ENCODE measurements around the gene GPM6B. TPM values are rescaled to one million over a fixed set of nuclear protein-coding genes. Genes with fewer than 3 reads are reported as not detected.

The GPM6B gene
- total RNA-seq, 1 experiment from 2014 or later, result 99.8 TPM

GRCh38 chrX:13808865-13809264, 8.0 kb downstream of the GPM6B start:
- H3K4me3 Mint-ChIP-seq, result no peak overlapping the region

DNA sequence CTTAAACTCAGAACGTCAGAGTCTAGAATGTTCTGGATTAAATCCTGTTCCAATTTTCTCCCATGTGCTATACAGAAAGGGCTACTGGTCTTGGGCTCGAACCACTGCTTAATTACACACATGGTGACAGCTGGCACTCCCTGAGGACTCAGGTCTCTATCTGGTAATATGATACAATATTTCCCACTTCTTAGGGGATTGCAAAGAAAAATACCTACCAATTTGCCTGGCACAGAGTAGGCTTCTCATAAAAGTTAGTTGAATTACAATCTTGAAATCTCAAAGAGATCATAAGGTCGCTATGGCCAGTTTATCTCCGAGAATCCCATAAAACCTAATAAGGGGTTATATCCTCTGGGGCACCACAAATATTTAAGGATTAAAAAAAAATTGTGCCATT, 8.6 kb downstream of the GPM6B start:
- TF ChIP-seq MXD4 (CRISPR knock-in tag; IDR thresholded peaks at IDR 0.05; ENCODE audit: borderline replicate concordance) (no peak), EMX1 (CRISPR knock-in tag; IDR thresholded peaks at IDR 0.05) (no peak), ATF6 (CRISPR knock-in tag; IDR thresholded peaks at IDR 0.05) (no peak), ZNF232 (CRISPR knock-in tag; IDR thresholded peaks at IDR 0.05) (no peak), ETV6 (CRISPR knock-in tag; IDR thresholded peaks at IDR 0.05) (no peak)
- TF ChIP-seq, protein P1, sequence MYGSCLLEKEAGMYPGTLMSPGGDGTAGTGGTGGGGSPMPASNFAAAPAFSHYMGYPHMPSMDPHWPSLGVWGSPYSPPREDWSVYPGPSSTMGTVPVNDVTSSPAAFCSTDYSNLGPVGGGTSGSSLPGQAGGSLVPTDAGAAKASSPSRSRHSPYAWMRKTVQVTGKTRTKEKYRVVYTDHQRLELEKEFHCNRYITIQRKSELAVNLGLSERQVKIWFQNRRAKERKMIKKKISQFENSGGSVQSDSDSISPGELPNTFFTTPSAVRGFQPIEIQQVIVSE (CRISPR knock-in tag; IDR thresholded peaks at IDR 0.05; ENCODE audit: borderline replicate concordance), result no peak
- H3K9me3 Mint-ChIP-seq, result no peaks in the 10 kb centered on the region
- no peak overlapping the region for H3K27ac Mint-ChIP-seq
- POLR2A ChIA-PET, result no interaction called here
- H3K27me3 Mint-ChIP-seq (ENCODE audit: low read depth), result no peaks in the 10 kb centered on the region
- ATAC-seq (no peak), DNase-seq (ENCODE audit: low spot score) (no peak)
- CTCF ChIA-PET, result no interaction called here
- H3K36me3 Mint-ChIP-seq, result no peaks in the 10 kb centered on the region
- peaks cover 26% of the 10 kb centered on the region for H3K4me1 Mint-ChIP-seq
- no peak overlapping the region for H3K4me3 Mint-ChIP-seq

More at GRCh38 chrX:13808865-13809264, 8.0 kb downstream of the GPM6B start:
- no peak for TF ChIP-seq MAX (CRISPR knock-in tag; IDR thresholded peaks at IDR 0.05)
- no peak for TF ChIP-seq JUN (CRISPR knock-in tag; IDR thresholded peaks at IDR 0.05)
- TF ChIP-seq ZNF281 (CRISPR knock-in tag; IDR thresholded peaks at IDR 0.05), result no peak
- TF ChIP-seq ZNF532 (CRISPR knock-in tag; IDR thresholded peaks at IDR 0.05; ENCODE audit: borderline replicate concordance), result no peak
- TF ChIP-seq TEAD4 (CRISPR knock-in tag; IDR thresholded peaks at IDR 0.05), result no peak
- no peak for TF ChIP-seq ZNF671 (CRISPR knock-in tag; IDR thresholded peaks at IDR 0.05)
- no peak for TF ChIP-seq ZBTB21 (CRISPR knock-in tag; IDR thresholded peaks at IDR 0.05; ENCODE audit: borderline replicate concordance)
- TF ChIP-seq, protein P2, sequence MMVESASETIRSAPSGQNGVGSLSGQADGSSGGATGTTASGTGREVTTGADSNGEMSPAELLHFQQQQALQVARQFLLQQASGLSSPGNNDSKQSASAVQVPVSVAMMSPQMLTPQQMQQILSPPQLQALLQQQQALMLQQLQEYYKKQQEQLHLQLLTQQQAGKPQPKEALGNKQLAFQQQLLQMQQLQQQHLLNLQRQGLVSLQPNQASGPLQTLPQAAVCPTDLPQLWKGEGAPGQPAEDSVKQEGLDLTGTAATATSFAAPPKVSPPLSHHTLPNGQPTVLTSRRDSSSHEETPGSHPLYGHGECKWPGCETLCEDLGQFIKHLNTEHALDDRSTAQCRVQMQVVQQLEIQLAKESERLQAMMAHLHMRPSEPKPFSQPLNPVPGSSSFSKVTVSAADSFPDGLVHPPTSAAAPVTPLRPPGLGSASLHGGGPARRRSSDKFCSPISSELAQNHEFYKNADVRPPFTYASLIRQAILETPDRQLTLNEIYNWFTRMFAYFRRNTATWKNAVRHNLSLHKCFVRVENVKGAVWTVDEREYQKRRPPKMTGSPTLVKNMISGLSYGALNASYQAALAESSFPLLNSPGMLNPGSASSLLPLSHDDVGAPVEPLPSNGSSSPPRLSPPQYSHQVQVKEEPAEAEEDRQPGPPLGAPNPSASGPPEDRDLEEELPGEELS (CRISPR knock-in tag; IDR thresholded peaks at IDR 0.05), result no peak
- no peak for TF ChIP-seq ZNF263 (CRISPR knock-in tag; IDR thresholded peaks at IDR 0.05; ENCODE audit: low read depth)
- no peak for TF ChIP-seq SMAD4 (CRISPR knock-in tag; IDR thresholded peaks at IDR 0.05)
- no peak for TF ChIP-seq SP1 (CRISPR knock-in tag; conservative IDR thresholded peaks at IDR 0.05)
- CTCF ChIA-PET, result no interaction called here
- ATAC-seq, result no peak
- Mint-ChIP-seq H3K4me1 (peaks cover 24% of the 10 kb centered on the region), H3K9me3 (no peaks in the 10 kb centered on the region), H3K27me3 (ENCODE audit: low read depth) (no peaks in the 10 kb centered on the region), H3K27ac (no peak overlapping the region), H3K36me3 (no peaks in the 10 kb centered on the region)
- POLR2A ChIA-PET, result no interaction called here
- no peak for DNase-seq (ENCODE audit: low spot score)

All from WTC11 (cell line).